ENCODE measurements around the gene ABTB1. TPM values are rescaled to one million over a fixed set of nuclear protein-coding genes. Genes with fewer than 3 reads are reported as not detected.

Gene ABTB1
- total and polyA plus RNA-seq, 9 of the 15 experiments (the other 6 are each of a cell fraction or from before 2014, with no cell fraction given): 0.04 to 2.3 (median 0.55) TPM; not detected in 1

DNA sequence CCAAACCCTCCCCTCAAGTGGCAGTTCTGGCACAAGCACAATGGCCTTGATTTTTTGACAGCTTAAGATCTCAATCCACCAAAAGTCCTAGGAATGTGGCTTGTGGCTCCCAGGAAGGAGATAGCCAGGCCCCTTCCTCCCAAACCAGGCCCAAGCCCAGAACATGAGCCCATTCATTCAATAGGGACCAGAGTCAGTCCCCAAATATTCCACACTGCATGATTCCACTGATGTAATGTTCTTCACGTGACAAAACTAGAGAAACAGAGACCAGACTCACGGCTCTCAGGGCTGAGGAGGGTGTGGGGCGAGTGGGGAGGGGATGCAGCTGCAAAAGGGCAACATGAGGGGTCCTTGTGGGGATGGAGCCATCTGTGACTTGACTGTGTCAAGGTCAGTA, 25.5 kb downstream of the ABTB1 start:
- in situ Hi-C loops (cut with MboI) (no loop called here), intact Hi-C loops (cut with micrococcal nuclease) (loop anchor here (5.0 kb wide), 1 partner anchor 49 kb away; no protein-coding TSS in a partner anchor)
- WGBS (ENCODE audit: insufficient coverage, low coverage, missing lambda C conversion rate): 80% methylated on average over 1 of the region's 3 CpGs
- H3K79me2 ChIP-seq (ENCODE audit: control insufficient read depth, insufficient read depth, low read length): no peaks in the 10 kb centered on the region
- no peak for FAIRE-seq
- no peaks in the 10 kb centered on the region for H3K36me3 ChIP-seq (ENCODE audit: control insufficient read depth, insufficient read depth, low read length)
- no peak for DNase-seq (ENCODE audit: extremely low read depth in 1 of 4, low spot score in 3 of 4)
- ChIA-PET POLR2A (interaction anchor here (0.6 to 1.0 kb wide), 2 partner anchors 18 to 140 kb away, joined by 3 to 4 read pairs; no protein-coding TSS in a partner anchor), CTCF (ENCODE audit: low intra/inter-chr PET ratio) (no interaction called here)
- no peak overlapping the region for H3K4me3 ChIP-seq
- no peak overlapping the region for H3K27ac ChIP-seq (ENCODE audit: extremely low read depth, low read depth, low read length)
- H3K27me3 ChIP-seq (ENCODE audit: control insufficient read depth in 2 of 2, insufficient read depth in 2 of 2, low read length in 2 of 2): 0 out of 5 replicates have a peak, but pooled peaks cover 0 to 5% of the 10 kb centered on the region in 2 experiments
- peaks cover 3% of the 10 kb centered on the region for H3K9me1 ChIP-seq (ENCODE audit: control insufficient read depth, insufficient read depth, low read length)
- ATAC-seq: no peak
- no peaks in the 10 kb centered on the region for H3K9me3 ChIP-seq (replicated peaks; ENCODE audit: control insufficient read depth, insufficient read depth, low read depth, low read length)
- no peak overlapping the region for H3K9ac ChIP-seq (ENCODE audit: insufficient read depth in 1 of 2, low read depth in 2 of 2, low read length in 2 of 2)
- no peaks in the 10 kb centered on the region for H4K20me1 ChIP-seq (replicated peaks; ENCODE audit: control insufficient read depth, insufficient read depth, low read length)
- no peak overlapping the region for H3K4me2 ChIP-seq (ENCODE audit: insufficient read depth, low read length)
- H2AFZ ChIP-seq (ENCODE audit: low read depth, low read length): peak overlapping the region; percentile 96
- peaks cover 25 to 46% of the 10 kb centered on the region in 2 experiments for H3K4me1 ChIP-seq (replicated peaks in 1 of 2; ENCODE audit: control insufficient read depth in 2 of 2, insufficient read depth in 2 of 2, low read length in 2 of 2)
- no TSS peak for BruUV-seq (replicated peaks)
- no peak for TF ChIP-seq POLR3G (IDR thresholded peaks at IDR 0.05; ENCODE audit: extremely low read depth, insufficient read length, insufficient replicate concordance)
- no peak for TF ChIP-seq CHD4 (IDR thresholded peaks at IDR 0.05; ENCODE audit: insufficient read depth, insufficient replicate concordance, low read depth, low read length, poor library complexity, severe bottlenecking)
- no peak for TF ChIP-seq CREB1 (IDR thresholded peaks at IDR 0.05)
- TF ChIP-seq CREB1 (CRISPR knock-in tag; IDR thresholded peaks at IDR 0.05): no peak
- TF ChIP-seq TOE1 (IDR thresholded peaks at IDR 0.05; ENCODE audit: borderline replicate concordance): no peak
- no peak for TF ChIP-seq TOE1 (CRISPR knock-in tag; IDR thresholded peaks at IDR 0.05; ENCODE audit: borderline replicate concordance, low read depth)
- TF ChIP-seq ETS1 (conservative IDR thresholded peaks at IDR 0.05; ENCODE audit: control insufficient read depth, low read depth, low read length): no peak
- TF ChIP-seq GATAD2B (IDR thresholded peaks at IDR 0.05; ENCODE audit: borderline replicate concordance): no peak
- no peak for TF ChIP-seq ZNF318 (IDR thresholded peaks at IDR 0.05; ENCODE audit: borderline replicate concordance in 1 of 2, low read depth in 1 of 2)
- no peak for TF ChIP-seq PRPF4 (IDR thresholded peaks at IDR 0.05; ENCODE audit: insufficient read depth, low read depth, low read length, poor library complexity, severe bottlenecking)
- TF ChIP-seq, protein P1, sequence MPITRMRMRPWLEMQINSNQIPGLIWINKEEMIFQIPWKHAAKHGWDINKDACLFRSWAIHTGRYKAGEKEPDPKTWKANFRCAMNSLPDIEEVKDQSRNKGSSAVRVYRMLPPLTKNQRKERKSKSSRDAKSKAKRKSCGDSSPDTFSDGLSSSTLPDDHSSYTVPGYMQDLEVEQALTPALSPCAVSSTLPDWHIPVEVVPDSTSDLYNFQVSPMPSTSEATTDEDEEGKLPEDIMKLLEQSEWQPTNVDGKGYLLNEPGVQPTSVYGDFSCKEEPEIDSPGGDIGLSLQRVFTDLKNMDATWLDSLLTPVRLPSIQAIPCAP (CRISPR knock-in tag; IDR thresholded peaks at IDR 0.05; ENCODE audit: borderline replicate concordance): no peak

All from K562 (cell line).